A673 (cell line): ENCODE results near the gene CSNK1G3. TPM values are rescaled to one million over a fixed set of nuclear protein-coding genes. Genes with fewer than 3 reads are reported as not detected.

ENCODE experiments used
- BruUV-seq: library from RNA; stranded (reverse); fragments of 400-500 nt; replicated peaks from 2 replicates; lab custom pipeline; 2021; lab: Mats Ljungman, UMichigan
- CTCF ChIA-PET: fragments of 300-600 bp; sonication (Branson Sonifier 250); formaldehyde crosslinking; loops from one replicate; lab custom pipeline; 2022; ENCODE audit warnings: antibody characterized with exemption; lab: Charles Lee
- POLR2A ChIA-PET: fragments of 300-600 bp; sonication (Branson Sonifier 250); formaldehyde crosslinking; loops from one replicate; lab custom pipeline; 2022; ENCODE audit warnings: antibody characterized with exemption; ENCODE audit not compliant: low non-redundant PET; lab: Charles Lee
- DNase-seq: peaks from one replicate; pipeline ENCODE4 v3.0.0-alpha.2; 2015; ENCODE audit warnings: low spot score
- H3K27ac ChIP-seq: fragments of 200-600 bp; sonication (generic); 2 replicates; pipeline ENCODE4 v1.5.1; 2016; ENCODE audit warnings: mixed run types, low read depth, mild to moderate bottlenecking, mixed read lengths, antibody characterized with exemption, low read length; ENCODE audit not compliant: poor library complexity, severe bottlenecking
- H3K27me3 ChIP-seq: fragments of 200-600 bp; sonication (generic); replicated peaks from 2 replicates; pipeline ENCODE4 v1.6.1; 2017; ENCODE audit warnings: mixed run types, low read depth, mild to moderate bottlenecking, mixed read lengths, antibody characterized with exemption, low read length; ENCODE audit not compliant: insufficient read depth, poor library complexity
- H3K36me3 ChIP-seq: fragments of 200-600 bp; sonication (generic); 2 replicates; pipeline ENCODE4 v1.6.1; 2016; ENCODE audit warnings: mixed run types, mild to moderate bottlenecking, mixed read lengths, antibody characterized with exemption, low read length; ENCODE audit not compliant: insufficient read depth, poor library complexity, severe bottlenecking
- H3K4me1 ChIP-seq: fragments of 200-600 bp; sonication (generic); 2 replicates; pipeline ENCODE4 v1.6.1; 2017; ENCODE audit warnings: mixed run types, mild to moderate bottlenecking, mixed read lengths, antibody characterized with exemption, low read length; ENCODE audit not compliant: insufficient read depth, poor library complexity, severe bottlenecking
- H3K4me3 ChIP-seq: fragments of 200-600 bp; sonication (generic); 2 replicates; pipeline ENCODE4 v1.5.1; 2016; ENCODE audit warnings: low read depth, mixed run types, mild to moderate bottlenecking, mixed read lengths, low read length; ENCODE audit not compliant: poor library complexity, severe bottlenecking
- H3K9me3 ChIP-seq: fragments of 200-600 bp; sonication (generic); 2 replicates; pipeline ENCODE4 v1.6.1; 2016; ENCODE audit warnings: mixed run types, low read depth, mild to moderate bottlenecking, mixed read lengths, antibody characterized with exemption, low read length; ENCODE audit not compliant: poor library complexity, severe bottlenecking
- CTCF ChIP-seq: fragments of 300-800, 200-600 bp; sonication (generic); conservative IDR thresholded peaks from 2 replicates; pipeline ENCODE4 v1.5.1; 2017; ENCODE audit warnings: low read depth, mild to moderate bottlenecking, antibody characterized with exemption, low read length, moderate library complexity, mixed read lengths
- EZH2 ChIP-seq: fragments of 200-600 bp; sonication (generic); IDR thresholded peaks from 2 replicates; pipeline ENCODE4 v1.6.1; 2017; ENCODE audit warnings: borderline replicate concordance, low read depth, mild to moderate bottlenecking, mixed read lengths, antibody characterized with exemption, low read length; ENCODE audit not compliant: poor library complexity, severe bottlenecking
- intact Hi-C: fragments of 100-400 bp; cut with micrococcal nuclease; formaldehyde crosslinking; loops from one replicate; pipeline ENCODE4 v1.10.0; 2022; ENCODE audit not compliant: unreplicated experiment
- total RNA-seq: library from RNA; stranded (reverse); gene quantifications from 2 replicates; pipeline ENCODE4 v1.2.3, GENCODE V29; 2021

The CSNK1G3 gene
- total RNA-seq, 1 experiment from 2014 or later = 42.1 TPM

- Histone ChIP-seq H3K27me3 (no peaks in the 10 kb centered on the region), H3K36me3 (no peaks in the 10 kb centered on the region), H3K4me1 (no peaks in the 10 kb centered on the region), H3K9me3 (no peaks in the 10 kb centered on the region), H3K4me3 (no peak overlapping the region), H3K27ac (no peak overlapping the region)
- TF ChIP-seq CTCF (no peak), EZH2 (no peak)
- ChIA-PET POLR2A (no interaction called here), CTCF (no interaction called here)
- DNase-seq = no peak
- no TSS peak for BruUV-seq
- intact Hi-C loops = no loop called here
Measured at GRCh38 chr5:123520677-123521247, 8.8 kb downstream of the CSNK1G3 start.

DNA sequence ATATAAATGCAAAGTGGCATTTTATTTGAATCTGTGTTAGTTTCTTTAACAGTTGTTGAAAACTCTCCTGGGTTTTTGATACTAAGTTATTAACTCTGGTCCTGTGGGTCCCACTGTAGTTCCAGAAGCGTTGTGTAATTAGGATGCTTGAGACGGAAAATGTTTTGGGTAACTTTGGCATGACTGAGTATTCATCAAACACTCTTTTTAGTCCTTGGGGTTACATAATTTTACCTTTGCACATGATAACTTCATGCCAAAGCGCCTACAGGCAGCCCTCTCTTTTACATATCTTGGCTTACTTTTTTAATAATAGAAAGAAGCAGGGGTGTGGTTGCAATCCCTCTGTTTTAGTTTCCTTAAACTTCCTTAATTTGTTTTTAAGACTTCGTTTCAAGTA is 12.2 kb downstream of the CSNK1G3 start:
- intact Hi-C loops = no loop called here
- no peak for TF ChIP-seq CTCF
- no peak for TF ChIP-seq EZH2
- DNase-seq = no peak
- CTCF ChIA-PET = no interaction called here
- no peak overlapping the region for H3K4me3 ChIP-seq
- no peaks in the 10 kb centered on the region for H3K27me3 ChIP-seq
- no peak overlapping the region for H3K27ac ChIP-seq
- no peaks in the 10 kb centered on the region for H3K9me3 ChIP-seq
- H3K36me3 ChIP-seq = no peaks in the 10 kb centered on the region
- POLR2A ChIA-PET = no interaction called here
- no peaks in the 10 kb centered on the region for H3K4me1 ChIP-seq
- BruUV-seq = no TSS peak

DNA sequence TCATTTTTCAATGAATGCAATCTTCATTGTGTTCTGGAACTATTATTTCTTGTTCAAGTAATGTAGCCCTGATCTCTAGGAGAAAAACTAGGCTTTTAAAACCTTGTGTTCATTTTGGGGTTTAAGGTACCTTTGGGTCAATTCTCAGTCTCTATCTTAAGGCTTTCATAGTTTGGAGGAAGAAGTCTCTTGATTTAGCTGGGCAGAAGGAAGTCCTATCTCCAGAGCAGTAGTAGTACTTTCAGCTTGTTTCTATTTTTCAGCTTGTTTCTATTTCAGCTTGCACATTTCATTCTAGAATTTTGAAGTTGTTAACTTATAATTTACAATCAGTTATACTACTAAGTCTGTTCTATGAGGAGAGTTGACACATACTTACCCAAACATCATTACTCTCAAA is 15.2 kb downstream of the CSNK1G3 start:
- no peak for DNase-seq
- no peak overlapping the region for H3K27ac ChIP-seq
- no peak overlapping the region for H3K4me3 ChIP-seq
- CTCF ChIA-PET = no interaction called here
- H3K4me1 ChIP-seq = peaks cover 11% of the 10 kb centered on the region
- BruUV-seq = no TSS peak
- POLR2A ChIA-PET = interaction anchor here (0.6 kb wide), 1 partner anchor 396 kb away, joined by 3 read pairs; no protein-coding TSS in a partner anchor
- intact Hi-C loops = no loop called here
- no peaks in the 10 kb centered on the region for H3K9me3 ChIP-seq
- no peaks in the 10 kb centered on the region for H3K27me3 ChIP-seq
- no peak for TF ChIP-seq EZH2
- H3K36me3 ChIP-seq = no peaks in the 10 kb centered on the region

DNA sequence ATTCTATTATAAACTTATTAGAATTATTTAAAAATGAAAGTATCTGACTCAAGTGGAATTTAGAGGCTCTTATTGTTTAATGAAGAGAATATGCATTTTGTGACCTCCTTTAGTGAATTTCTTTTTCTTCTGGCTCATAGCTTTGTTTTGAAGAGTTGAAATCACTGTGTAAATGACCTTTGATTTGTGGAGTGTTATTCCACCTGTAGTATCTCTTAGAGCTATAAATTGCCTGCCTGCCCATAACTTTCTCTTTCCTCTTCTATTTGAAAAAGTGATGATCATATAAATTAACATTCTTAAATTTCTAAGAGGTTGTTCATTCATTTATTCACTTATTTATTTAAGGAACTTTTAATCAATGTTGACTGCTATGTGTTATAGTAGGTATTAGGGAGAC is 16.1 kb downstream of the CSNK1G3 start:
- CTCF ChIA-PET = no interaction called here
- BruUV-seq = no TSS peak
- no peaks in the 10 kb centered on the region for H3K27me3 ChIP-seq

More for the DNA sequence above, 16.1 kb downstream of the CSNK1G3 start:
- no peak overlapping the region for H3K27ac ChIP-seq
- intact Hi-C loops = no loop called here
- no peak for DNase-seq
- H3K4me3 ChIP-seq = no peak overlapping the region
- H3K9me3 ChIP-seq = no peaks in the 10 kb centered on the region
- H3K36me3 ChIP-seq = no peaks in the 10 kb centered on the region
- POLR2A ChIA-PET = no interaction called here
- peaks cover 12% of the 10 kb centered on the region for H3K4me1 ChIP-seq
- TF ChIP-seq CTCF (no peak), EZH2 (no peak)
